Right forelimb (tissue), 1 donor: ENCODE results near the gene COTL1.
A peak's percentile ranks its signal among the peaks of the same experiment; 100 is the strongest.

Experiments used
- DNase-seq: peaks from one replicate; pipeline ENCODE4 v3.0.0-alpha.2; 2018

The COTL1 gene

GRCh38 chr16:84594725-84595038, 23.2 kb downstream of the COTL1 start:
- no peak for DNase-seq

- DNase-seq, result no peak
These were observed 23.8 kb downstream of the COTL1 start for GRCh38 chr16:84593825-84594724.

- DNase-seq, result no peak
These were observed 25.2 kb downstream of the COTL1 start for GRCh38 chr16:84592718-84593117.

GRCh38 chr16:84589975-84590719, 27.7 kb downstream of the COTL1 start:
- DNase-seq, result no peak

GRCh38 chr16:84588991-84589390, 28.9 kb downstream of the COTL1 start:
- DNase-seq, result no peak

GRCh38 chr16:84585886-84586285, 32.0 kb downstream of the COTL1 start:
- no peak for DNase-seq

GRCh38 chr16:84585467-84585866, 32.4 kb downstream of the COTL1 start:
- no peak for DNase-seq

GRCh38 chr16:84584678-84585077, 33.2 kb downstream of the COTL1 start:
- DNase-seq, result no peak

- no peak for DNase-seq
These were observed 33.9 kb downstream of the COTL1 start for GRCh38 chr16:84583995-84584394.

GRCh38 chr16:84582958-84583516, 34.8 kb downstream of the COTL1 start:
- no peak for DNase-seq

GRCh38 chr16:84581158-84581557, 36.7 kb downstream of the COTL1 start:
- no peak for DNase-seq

GRCh38 chr16:84579936-84580335, 37.9 kb downstream of the COTL1 start:
- DNase-seq, result no peak

- DNase-seq, result no peak
These were observed 39.2 kb downstream of the COTL1 start for GRCh38 chr16:84578538-84579126.

- DNase-seq, result no peak
These were observed 40.7 kb downstream of the COTL1 start for GRCh38 chr16:84577034-84577803.

GRCh38 chr16:84575914-84576313, 42.0 kb downstream of the COTL1 start:
- no peak for DNase-seq

GRCh38 chr16:84574191-84574590, 43.7 kb downstream of the COTL1 start:
- DNase-seq, result no peak

- DNase-seq, result no peak
These were observed 45.8 kb downstream of the COTL1 start for GRCh38 chr16:84572096-84572495.

GRCh38 chr16:84571506-84571905, 46.4 kb downstream of the COTL1 start:
- DNase-seq, result no peak

- peak; percentile 62 for DNase-seq
These were observed 47.0 kb downstream of the COTL1 start for GRCh38 chr16:84570739-84571403.

GRCh38 chr16:84569382-84569987, 48.4 kb downstream of the COTL1 start:
- no peak for DNase-seq

GRCh38 chr16:84568066-84568465, 49.8 kb downstream of the COTL1 start:
- no peak for DNase-seq
